Left lung (tissue), 10 donors: ENCODE measurements around the gene SRGAP2B. TPM values are rescaled to one million over a fixed set of nuclear protein-coding genes. Genes with fewer than 3 reads are reported as not detected.
"Not testable (repeated sequence)": the region's sequence is repeated elsewhere in the genome, so short reads cannot be mapped to it uniquely, and the experiment has no call there.

Experiments used
- ATAC-seq: fragments of 200-7000 bp; cut with Tn5 transposase; one replicate; pipeline ENCODE4 v1.9.1; 2020; ENCODE audit warnings: moderate library complexity
- DNase-seq, 4 donors: peaks; one replicate each; pipeline ENCODE4 v3.0.0-alpha.2; 2013 to 2020
- H3K27ac ChIP-seq, 2 donors: fragments of 200-600 bp; sonication (generic) in 1 of 2; one replicate each; pipeline versions ENCODE4 v1.5.0 to v1.8.0; 2020 to 2021
- H3K27me3 ChIP-seq, 2 donors: fragments of 200-600 bp; sonication (generic) in 1 of 2; one replicate each; pipeline versions ENCODE4 v1.5.0 to v1.8.0; 2020 to 2021
- H3K36me3 ChIP-seq, 2 donors: fragments of 200-600 bp; sonication (generic) in 1 of 2; one replicate each; pipeline versions ENCODE4 v1.5.0 to v1.8.0; 2020 to 2021
- H3K4me1 ChIP-seq, 2 donors: fragments of 200-600 bp; one replicate each; pipeline ENCODE4 v1.8.0; 2021
- H3K4me3 ChIP-seq, 2 donors: fragments of 200-600 bp; sonication (generic) in 1 of 2; one replicate each; pipeline versions ENCODE4 v1.5.0 to v1.8.0; 2020 to 2021; ENCODE audit warnings: mild to moderate bottlenecking in 1 of 2
- H3K9me3 ChIP-seq, 2 donors: fragments of 200-600 bp; sonication (generic) in 1 of 2; one replicate each; pipeline versions ENCODE4 v1.5.0 to v1.8.0; 2020 to 2021
- intact Hi-C, 2 donors: fragments of 100-400 bp; cut with DNase I; formaldehyde crosslinking; loops; one replicate each; pipeline versions ENCODE4 v1.11.2 to v1.14.2; 2022
- polyA plus RNA-seq, 6 donors: library from polyadenylated mRNA; unstranded; fragments of 120-200 nt; gene quantifications; one replicate each; pipeline ENCODE4 v1.2.1, GENCODE V29; 2013; ENCODE audit not compliant: insufficient read length in 6 of 6
- total RNA-seq, 2 donors: library from RNA; stranded (reverse); fragmentation: NEBNext Ultra II Directional; extraction: Animal tissue kit (Norgen Biotek cat#: 25700); gene quantifications; one replicate each; pipeline ENCODE4 v1.2.1, GENCODE V29; 2021
- donor health status: DM: no; HTN: yes; CAD: no.
- donor health status: DM: no; HTN: no; CAD: no.

Gene SRGAP2B
- total and polyA plus RNA-seq, 8 donors = 20.1 to 40.1 (median 30.8) TPM

DNA sequence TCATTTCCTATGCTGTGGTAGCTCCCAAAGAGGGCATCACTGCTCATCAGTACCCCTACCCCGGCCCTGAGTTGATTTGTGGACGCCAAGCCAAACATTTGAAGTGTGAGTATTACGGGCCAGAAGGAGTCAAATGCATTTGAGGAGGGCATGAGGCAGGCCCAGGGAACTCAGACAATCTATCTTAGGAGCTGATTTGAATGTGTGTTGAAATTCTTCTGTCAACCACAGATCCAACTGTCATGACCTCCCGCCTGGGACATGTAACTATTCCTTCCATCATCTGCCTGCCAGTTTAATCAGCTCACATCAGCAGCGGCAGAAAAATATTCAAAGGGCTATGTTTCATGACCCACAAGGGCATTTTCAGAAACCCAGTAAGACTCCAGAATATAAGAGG, 162.1 kb downstream of the SRGAP2B start:
- ATAC-seq, DNase-seq, intact Hi-C loops, H3K27me3 ChIP-seq, H3K36me3 ChIP-seq, H3K27ac ChIP-seq, H3K9me3 ChIP-seq, H3K4me3 ChIP-seq, H3K4me1 ChIP-seq: not testable (repeated sequence)

DNA sequence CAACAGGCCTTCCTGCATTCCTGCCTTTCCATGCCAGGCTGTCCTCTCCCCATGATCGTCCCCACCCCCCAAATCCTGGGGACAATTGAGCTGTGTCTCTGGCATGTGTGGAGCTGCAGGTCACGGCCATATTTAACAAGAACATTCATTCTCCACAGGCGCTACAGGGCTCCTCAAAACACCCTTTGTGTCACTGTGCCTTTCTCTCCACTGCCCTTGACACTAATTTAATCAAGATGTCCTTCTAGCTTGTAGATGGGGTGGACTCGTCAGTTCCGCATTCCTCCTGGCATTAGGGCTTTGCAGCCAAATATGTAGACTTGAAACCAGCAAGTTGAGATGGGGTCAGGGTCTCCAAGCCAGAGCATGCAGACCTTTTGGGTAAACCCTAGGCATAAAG, 163.0 kb downstream of the SRGAP2B start:
- H3K9me3 ChIP-seq, H3K4me1 ChIP-seq, DNase-seq, H3K27me3 ChIP-seq, H3K27ac ChIP-seq, ATAC-seq, intact Hi-C loops, H3K4me3 ChIP-seq, H3K36me3 ChIP-seq: not testable (repeated sequence)

GRCh38 chr1:144931553-144931952, 163.6 kb downstream of the SRGAP2B start:
- H3K9me3 ChIP-seq, H3K4me1 ChIP-seq, H3K27ac ChIP-seq, H3K27me3 ChIP-seq, H3K36me3 ChIP-seq, ATAC-seq, H3K4me3 ChIP-seq, intact Hi-C loops, DNase-seq: not testable (repeated sequence)

DNA sequence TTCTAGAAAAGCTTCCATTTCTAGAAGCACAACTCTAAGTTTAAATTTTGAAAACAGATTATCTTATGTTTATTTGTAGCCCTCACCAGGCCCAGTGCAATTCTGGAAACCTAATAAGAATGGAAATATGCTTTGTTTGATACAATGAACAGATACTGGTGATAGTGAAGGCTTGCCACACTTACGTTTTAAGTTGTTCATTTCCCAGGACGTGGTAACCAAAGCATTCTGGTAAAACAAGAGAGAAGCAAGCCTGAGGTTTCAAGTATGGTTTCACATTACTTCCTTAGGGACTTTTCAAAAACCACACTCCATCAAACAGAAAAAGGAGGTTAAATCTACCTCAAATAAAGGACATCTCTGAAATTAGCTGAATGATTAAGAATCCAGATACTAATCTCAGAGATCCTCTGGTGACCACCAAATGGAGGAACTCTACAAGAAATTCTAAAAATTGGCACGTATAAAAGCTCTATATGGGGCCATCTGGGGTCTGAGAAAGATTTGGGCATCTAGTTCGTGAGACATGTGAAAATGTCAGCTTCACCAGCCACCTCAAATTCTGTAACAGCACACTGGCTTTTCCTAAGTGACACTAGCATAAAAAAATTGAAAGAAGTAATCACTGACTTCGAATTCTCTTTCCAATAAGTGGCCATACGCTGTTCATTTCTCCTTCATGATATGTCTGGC, 164.9 kb downstream of the SRGAP2B start:
- H3K4me1 ChIP-seq, ATAC-seq, H3K36me3 ChIP-seq, H3K9me3 ChIP-seq, intact Hi-C loops, H3K27ac ChIP-seq, H3K4me3 ChIP-seq, DNase-seq, H3K27me3 ChIP-seq: not testable (repeated sequence)

DNA sequence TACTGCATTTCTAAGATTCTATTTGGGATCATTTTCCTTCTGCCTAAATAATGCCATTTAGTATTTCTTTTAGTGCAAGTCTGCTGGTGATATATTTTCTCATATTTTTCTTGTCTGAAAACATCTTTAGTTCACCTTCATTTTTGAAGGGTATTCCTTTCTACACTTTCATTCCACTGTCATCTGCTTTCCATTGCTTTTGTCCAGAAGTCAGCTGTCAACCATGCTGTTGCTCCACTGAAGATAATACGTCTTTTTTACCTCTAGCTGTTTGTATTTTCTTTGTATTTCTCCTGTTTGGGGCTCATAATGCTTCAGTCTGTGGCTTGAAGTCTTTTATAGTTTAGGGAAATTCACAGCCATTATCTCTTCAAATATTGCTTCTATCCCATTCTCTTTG, 167.8 kb downstream of the SRGAP2B start:
- H3K27me3 ChIP-seq, H3K4me1 ChIP-seq: not testable (repeated sequence)

DNA sequence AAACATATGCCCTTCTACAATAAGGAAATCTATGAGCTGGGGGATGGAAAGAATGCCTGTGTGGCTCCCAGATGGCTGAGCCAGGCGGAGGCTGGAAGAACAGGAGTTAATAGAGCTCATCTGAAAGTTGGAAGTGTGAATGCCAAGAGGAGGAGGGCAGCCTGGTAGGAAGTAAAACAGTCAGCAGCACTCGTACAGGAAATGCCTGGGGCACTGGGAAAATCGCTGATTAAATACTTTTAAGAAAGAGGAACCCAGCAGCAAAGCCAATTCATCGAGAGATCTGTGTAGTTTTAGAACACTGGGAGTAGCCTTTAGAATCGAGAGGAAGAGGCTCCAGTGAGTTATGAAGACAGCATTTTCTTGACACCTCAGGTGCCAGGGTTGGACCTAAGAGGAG, 171.5 kb downstream of the SRGAP2B start:
- H3K36me3 ChIP-seq, DNase-seq, H3K9me3 ChIP-seq, H3K27me3 ChIP-seq, intact Hi-C loops, H3K4me1 ChIP-seq, H3K27ac ChIP-seq, H3K4me3 ChIP-seq: not testable (repeated sequence)
- peak; percentile 76 for ATAC-seq

More for the DNA sequence above, 167.8 kb downstream of the SRGAP2B start:
- DNase-seq, H3K4me3 ChIP-seq, H3K9me3 ChIP-seq, ATAC-seq, H3K36me3 ChIP-seq, H3K27ac ChIP-seq, intact Hi-C loops: not testable (repeated sequence)

DNA sequence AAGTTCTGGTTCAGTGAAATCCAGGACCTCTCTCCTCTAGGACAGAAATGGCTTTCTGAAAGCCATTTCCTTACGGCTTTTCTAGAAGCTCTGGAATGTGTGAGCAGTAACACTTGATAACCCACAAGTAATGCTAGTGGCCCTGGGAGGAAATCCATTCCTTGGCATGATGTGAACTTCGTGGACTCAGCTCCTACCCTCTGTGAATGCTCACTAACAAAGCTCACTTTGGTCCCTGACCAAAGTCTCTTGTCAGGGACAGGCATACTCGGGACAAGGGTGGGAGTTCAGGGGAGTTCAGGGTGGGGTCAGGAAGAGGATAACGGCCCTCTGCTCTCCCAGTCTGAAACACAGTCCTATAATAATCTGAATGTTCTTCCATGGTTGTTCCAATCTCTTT, 172.3 kb downstream of the SRGAP2B start:
- H3K9me3 ChIP-seq, ATAC-seq, H3K4me1 ChIP-seq, H3K27ac ChIP-seq, DNase-seq, H3K36me3 ChIP-seq, intact Hi-C loops, H3K27me3 ChIP-seq, H3K4me3 ChIP-seq: not testable (repeated sequence)

- DNase-seq, H3K27ac ChIP-seq, H3K9me3 ChIP-seq, ATAC-seq, intact Hi-C loops, H3K36me3 ChIP-seq, H3K27me3 ChIP-seq, H3K4me1 ChIP-seq, H3K4me3 ChIP-seq: not testable (repeated sequence)
Observed at GRCh38 chr1:144919106-144919505, 176.0 kb downstream of the SRGAP2B start.

DNA sequence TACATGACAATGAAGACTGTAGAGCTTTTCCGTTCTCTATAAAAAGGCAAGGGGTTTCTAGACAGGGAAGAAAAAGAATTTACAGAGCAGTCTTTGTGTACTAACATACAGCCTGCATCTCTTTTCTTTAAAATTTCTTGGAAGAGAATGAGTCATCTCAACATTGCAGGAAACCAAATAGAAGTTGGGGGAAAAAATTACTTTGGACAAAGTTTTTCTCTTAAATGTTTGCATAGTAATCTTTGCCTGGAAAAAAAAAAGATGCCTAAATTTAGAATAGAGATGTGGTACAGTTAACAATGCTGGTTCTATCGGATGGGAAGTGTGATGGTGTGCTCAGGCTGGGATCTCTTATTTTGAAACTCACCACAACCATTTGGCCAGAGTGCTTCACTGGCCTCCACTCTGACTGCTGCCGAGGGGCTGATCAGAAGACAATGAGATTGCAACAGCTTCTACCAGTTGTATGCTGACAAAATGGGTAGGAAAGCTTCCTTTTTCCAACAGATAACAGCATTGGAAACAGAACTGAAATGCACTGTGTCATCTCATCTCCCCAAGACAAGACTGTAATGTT, 177.0 kb downstream of the SRGAP2B start:
- DNase-seq, H3K36me3 ChIP-seq, intact Hi-C loops, H3K9me3 ChIP-seq, H3K4me1 ChIP-seq, H3K27me3 ChIP-seq, H3K4me3 ChIP-seq, H3K27ac ChIP-seq: not testable (repeated sequence)
- ATAC-seq = peak; percentile 74

DNA sequence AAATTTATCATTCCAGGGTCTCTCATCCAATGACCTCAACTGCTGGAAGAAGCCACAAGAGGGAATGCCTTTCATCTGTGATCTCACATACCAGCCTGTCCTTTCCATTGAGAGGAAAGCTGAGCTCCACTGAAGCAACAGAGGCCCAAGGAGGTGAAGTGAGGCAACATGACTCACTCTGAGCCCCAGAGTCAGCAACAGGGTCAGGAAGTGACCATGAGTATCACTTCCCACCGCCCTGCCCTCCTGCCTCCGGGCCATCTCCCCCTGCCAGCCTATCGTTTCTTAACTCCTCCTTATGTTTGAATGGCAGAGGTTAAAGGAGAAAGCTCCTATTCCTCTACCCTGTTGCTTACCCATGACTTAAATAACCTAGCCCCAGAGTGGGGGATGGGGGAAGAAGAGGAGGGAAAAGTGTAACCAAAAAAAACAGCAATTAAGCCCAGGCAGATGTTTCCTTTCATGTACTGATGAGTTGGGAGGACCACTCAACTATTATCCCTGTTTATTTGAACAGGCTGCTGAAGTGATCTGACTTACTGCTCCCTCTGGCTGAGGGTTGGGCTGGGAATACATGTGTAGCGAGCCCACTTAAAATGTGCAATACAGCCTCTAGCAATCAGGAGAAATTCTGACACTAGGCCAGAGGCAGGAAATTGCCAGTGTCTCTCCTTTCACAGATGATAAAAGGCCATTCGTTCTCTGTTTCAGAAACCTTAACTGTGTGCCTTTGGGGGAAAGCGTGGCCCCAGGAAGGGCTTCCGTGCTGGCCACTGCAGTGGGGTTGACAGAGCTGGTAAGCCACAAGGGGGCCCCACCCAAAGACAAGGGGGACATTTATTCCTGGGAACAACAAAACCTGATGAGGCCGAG, 177.7 kb downstream of the SRGAP2B start:
- H3K27me3 ChIP-seq, H3K4me3 ChIP-seq, H3K4me1 ChIP-seq, DNase-seq, H3K36me3 ChIP-seq, intact Hi-C loops, H3K9me3 ChIP-seq: not testable (repeated sequence)
- H3K27ac ChIP-seq = peak overlapping the region in 1 of 2 donors; percentile 67
- peak; percentile 79 for ATAC-seq

GRCh38 chr1:144913977-144914734, 181.0 kb downstream of the SRGAP2B start:
- H3K27me3 ChIP-seq, H3K27ac ChIP-seq, H3K4me3 ChIP-seq, H3K36me3 ChIP-seq, DNase-seq, H3K9me3 ChIP-seq, intact Hi-C loops, H3K4me1 ChIP-seq: not testable (repeated sequence)
- ATAC-seq = peak; percentile 19

DNA sequence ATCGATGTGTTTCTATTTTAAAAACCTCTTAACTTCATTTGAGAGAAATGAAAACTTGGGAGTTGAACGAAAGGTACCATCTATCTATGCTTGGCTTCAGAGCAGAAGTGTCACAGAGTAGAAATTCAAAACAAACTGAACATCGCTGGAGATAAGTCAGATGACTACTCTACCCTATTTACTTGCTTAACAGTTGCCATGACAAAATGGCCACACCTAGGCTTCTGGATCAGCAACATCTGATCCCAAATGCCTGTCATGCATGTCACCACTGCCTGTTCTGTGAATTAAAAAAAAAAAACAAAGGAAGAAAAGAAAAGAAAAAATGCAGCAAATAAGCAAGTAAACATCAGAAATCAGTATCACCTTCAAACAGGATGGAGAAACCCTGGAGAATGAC, 181.7 kb downstream of the SRGAP2B start:
- H3K36me3 ChIP-seq, H3K4me3 ChIP-seq, H3K9me3 ChIP-seq, H3K27me3 ChIP-seq, H3K27ac ChIP-seq, ATAC-seq, H3K4me1 ChIP-seq, DNase-seq, intact Hi-C loops: not testable (repeated sequence)

- DNase-seq, H3K36me3 ChIP-seq, H3K27me3 ChIP-seq, H3K4me1 ChIP-seq, H3K27ac ChIP-seq, H3K4me3 ChIP-seq, H3K9me3 ChIP-seq, intact Hi-C loops: not testable (repeated sequence)
- peak; percentile 60 for ATAC-seq
Observed at GRCh38 chr1:144910729-144911128, 184.4 kb downstream of the SRGAP2B start.
